ENCODE measurements around the gene TARS1. TPM values are rescaled to one million over a fixed set of nuclear protein-coding genes. Genes with fewer than 3 reads are reported as not detected.

TARS1 gene
- total and polyA plus RNA-seq, 11 donors = 58.1 to 91.0 (median 71.9) TPM

DNA sequence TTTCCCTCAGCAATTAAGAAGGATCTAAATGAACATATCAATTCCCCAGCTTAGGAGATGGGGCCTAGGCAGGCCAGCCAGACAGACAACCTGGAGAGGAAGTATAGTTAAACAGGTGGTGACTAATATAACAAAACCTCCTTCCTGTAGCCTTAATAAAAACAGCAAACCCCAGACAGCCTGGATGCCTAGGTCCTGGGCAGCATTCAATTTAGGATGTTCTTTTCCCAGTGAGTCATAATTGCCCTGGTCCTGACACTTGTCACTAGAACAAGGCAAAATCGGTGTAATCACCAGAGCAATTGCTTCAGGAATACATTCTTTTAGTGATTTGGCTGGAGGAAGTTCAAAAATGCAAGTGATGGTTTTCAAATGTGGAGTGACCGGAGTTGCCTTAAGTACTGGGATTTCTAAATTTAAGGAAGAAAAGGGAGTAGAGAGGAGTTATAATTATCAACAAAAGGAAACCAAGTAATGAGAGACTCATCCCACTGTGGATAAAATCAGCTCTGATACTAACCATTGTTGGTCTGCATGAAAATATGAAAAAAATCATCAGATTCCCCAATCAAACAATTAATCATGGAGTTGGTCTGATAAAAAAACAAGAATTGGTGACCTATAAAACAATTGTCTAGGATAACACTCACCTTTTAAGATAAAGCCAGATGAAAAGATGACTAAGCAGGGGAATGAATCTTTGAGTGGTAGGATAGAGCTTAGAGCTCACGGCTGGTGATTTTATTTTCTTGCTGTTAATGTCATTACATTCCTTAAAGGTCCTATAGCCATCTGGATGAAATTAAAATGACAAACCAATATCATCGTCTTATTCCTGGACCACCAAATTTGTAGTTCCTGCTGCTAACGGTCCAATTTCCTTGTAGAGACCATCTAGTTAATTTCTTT, 39.0 kb upstream of the TARS1 start:
- H3K9me3 ChIP-seq = no peaks in the 10 kb centered on the region
- ATAC-seq = no peak
- WGBS, 4 donors = 51 to 59% (median 56%) methylated on average over 5 of the region's 5 CpGs
- no peak for DNase-seq
- H3K36me3 ChIP-seq = no peaks in the 10 kb centered on the region
- H3K27me3 ChIP-seq = no peaks in the 10 kb centered on the region
- TF ChIP-seq POLR2A (IDR thresholded peaks at IDR 0.05) (no peak), CTCF (IDR thresholded peaks at IDR 0.05) (no peak)
- intact Hi-C loops (cut with DNase I) = no loop called here
- H3K4me1 ChIP-seq = no peaks in the 10 kb centered on the region
- H3K4me3 ChIP-seq = no peak overlapping the region
- no peak overlapping the region for H3K27ac ChIP-seq

DNA sequence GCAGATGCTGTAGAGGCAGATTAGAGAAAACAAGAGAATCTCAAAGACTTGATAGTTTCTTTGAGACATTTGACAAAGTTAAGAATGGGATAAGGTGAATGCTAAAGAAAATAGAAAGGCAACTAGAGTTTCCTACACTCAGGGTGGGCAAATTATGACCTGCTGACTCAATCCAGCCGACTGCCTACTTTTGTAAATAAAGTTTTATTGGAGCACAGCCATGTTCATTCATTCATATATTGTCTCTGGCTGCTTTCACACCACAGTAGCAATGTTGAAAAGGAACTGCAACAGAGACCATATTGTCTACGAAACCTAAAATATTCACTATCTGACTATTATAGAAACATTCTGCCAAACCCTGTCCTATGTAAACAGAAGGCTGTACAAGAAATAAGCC, 37.6 kb upstream of the TARS1 start:
- Histone ChIP-seq H3K4me1 (no peaks in the 10 kb centered on the region), H3K27me3 (no peaks in the 10 kb centered on the region), H3K9me3 (no peaks in the 10 kb centered on the region), H3K36me3 (no peaks in the 10 kb centered on the region), H3K27ac (no peak overlapping the region), H3K4me3 (no peak overlapping the region)
- ATAC-seq (no peak), DNase-seq (no peak)
- TF ChIP-seq CTCF (IDR thresholded peaks at IDR 0.05) (no peak), POLR2A (IDR thresholded peaks at IDR 0.05) (no peak)
- 53 to 68% (median 66%) methylated on average over 2 of the region's 2 CpGs for WGBS, 4 donors
- intact Hi-C loops (cut with DNase I) = no loop called here

- intact Hi-C loops (cut with DNase I) = no loop called here
- TF ChIP-seq CTCF (IDR thresholded peaks at IDR 0.05) (no peak), POLR2A (IDR thresholded peaks at IDR 0.05) (no peak)
- no peaks in the 10 kb centered on the region for H3K27me3 ChIP-seq
- H3K4me3 ChIP-seq = no peak overlapping the region
- 49 to 73% (median 57%) methylated on average over 2 of the region's 2 CpGs for WGBS, 4 donors
- peak overlapping the region in 1 of 12 donors; percentile 78 for H3K27ac ChIP-seq
- no peak for DNase-seq
- no peak for ATAC-seq
- no peaks in the 10 kb centered on the region for H3K4me1 ChIP-seq
- no peaks in the 10 kb centered on the region for H3K9me3 ChIP-seq
- no peaks in the 10 kb centered on the region for H3K36me3 ChIP-seq
Measured at GRCh38 chr5:33408816-33409215, 31.9 kb upstream of the TARS1 start.

DNA sequence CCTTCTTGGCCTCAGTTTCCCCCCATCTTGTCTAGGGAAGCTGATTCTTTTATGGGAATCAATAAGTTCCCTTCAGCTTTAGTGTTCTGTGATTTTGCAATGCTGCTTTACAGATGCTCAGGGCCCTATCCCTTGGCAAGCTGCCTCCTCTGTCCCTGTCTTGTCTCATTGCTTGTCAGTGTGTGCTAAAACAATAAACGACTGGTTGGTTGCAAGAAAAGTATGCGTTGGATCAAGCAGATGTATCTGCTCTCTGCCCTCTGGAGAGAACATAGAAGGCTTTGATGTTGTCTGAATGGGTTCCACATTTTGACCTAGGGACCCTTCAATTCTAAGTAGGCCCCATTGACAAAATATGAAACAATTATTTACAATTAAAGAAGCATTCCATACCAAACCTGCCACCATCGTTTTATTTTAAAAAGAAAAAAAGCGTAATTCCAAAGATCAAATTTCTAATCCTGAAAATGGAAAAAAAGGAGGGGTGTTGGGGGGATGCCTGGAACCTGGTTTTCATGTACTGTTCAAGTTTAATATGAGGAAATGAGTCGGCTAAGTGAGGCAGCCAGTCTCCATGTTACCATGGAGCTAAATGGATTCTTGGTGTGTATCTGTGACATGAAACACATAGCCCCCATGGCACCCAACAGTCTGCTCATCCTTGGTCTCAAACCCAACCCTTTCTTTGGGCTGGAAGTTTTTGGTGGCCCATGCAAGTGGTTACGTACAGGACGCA, 31.2 kb upstream of the TARS1 start:
- no peaks in the 10 kb centered on the region for H3K27me3 ChIP-seq
- WGBS, 4 donors = 68 to 72% (median 69%) methylated on average over 7 of the region's 7 CpGs
- H3K27ac ChIP-seq = peak overlapping the region in 1 of 12 donors; percentile 78
- no peak overlapping the region for H3K4me3 ChIP-seq
- TF ChIP-seq POLR2A (IDR thresholded peaks at IDR 0.05) (no peak), CTCF (IDR thresholded peaks at IDR 0.05) (no peak)
- no peaks in the 10 kb centered on the region for H3K9me3 ChIP-seq
- no peak for ATAC-seq
- no peaks in the 10 kb centered on the region for H3K4me1 ChIP-seq
- DNase-seq = no peak
- intact Hi-C loops (cut with DNase I) = loop anchor here in 2 of 10 donors (10.0 kb wide), 2 partner anchors 705 to 925 kb away; no protein-coding TSS in a partner anchor
- H3K36me3 ChIP-seq = no peaks in the 10 kb centered on the region
